WTC11 (cell line): ENCODE measurements around the gene PPP1R3E. TPM values are rescaled to one million over a fixed set of nuclear protein-coding genes. Genes with fewer than 3 reads are reported as not detected.

ENCODE experiments used
- ATAC-seq: fragments of 200-7000 bp; cut with Tn5 transposase; 2 replicates; pipeline ENCODE4 v1.10.0; 2021; ENCODE audit warnings: mild to moderate bottlenecking, moderate library complexity
- CTCF ChIA-PET: fragments of 300-600 bp; sonication (Branson Sonifier 250); formaldehyde crosslinking; loops from one replicate; lab custom pipeline; 2021; ENCODE audit warnings: antibody characterized with exemption; lab: Charles Lee
- POLR2A ChIA-PET: fragments of 350-600 bp; sonication (Branson Sonifier 250); formaldehyde crosslinking; loops from one replicate; lab custom pipeline; 2021; ENCODE audit warnings: antibody characterized with exemption; lab: Charles Lee
- DNase-seq: peaks from one replicate; pipeline ENCODE4 v3.0.0; 2021; ENCODE audit warnings: low spot score
- H3K27ac Mint-ChIP-seq: 2 replicates; pipeline ENCODE4 v1.8.0; 2021; ENCODE audit warnings: mixed read lengths
- H3K27me3 Mint-ChIP-seq: 2 replicates; pipeline ENCODE4 v1.8.0; 2021; ENCODE audit warnings: low read depth, mild to moderate bottlenecking, moderate library complexity, mixed read lengths
- H3K36me3 Mint-ChIP-seq: 2 replicates; pipeline ENCODE4 v1.8.0; 2021; ENCODE audit warnings: mixed read lengths
- H3K4me1 Mint-ChIP-seq: 2 replicates; pipeline ENCODE4 v1.8.0; 2022; ENCODE audit warnings: mixed read lengths
- H3K4me3 Mint-ChIP-seq: 2 replicates; pipeline ENCODE4 v1.8.0; 2021; ENCODE audit warnings: mild to moderate bottlenecking, moderate library complexity, mixed read lengths
- H3K9me3 Mint-ChIP-seq: 2 replicates; pipeline ENCODE4 v1.8.0; 2021; ENCODE audit warnings: mixed read lengths
- CREB1 ChIP-seq: sonication (generic); formaldehyde crosslinking; IDR thresholded peaks from 2 replicates; pipeline ENCODE4 v1.8.0; 2023; ENCODE audit warnings: mild to moderate bottlenecking, missing genetic modification reagents
- ELF4 ChIP-seq: sonication (generic); formaldehyde crosslinking; IDR thresholded peaks from 2 replicates; pipeline ENCODE4 v1.8.1; 2022; ENCODE audit warnings: low read depth, mild to moderate bottlenecking, moderate library complexity, missing genetic modification reagents
- ETV6 ChIP-seq: sonication (generic); formaldehyde crosslinking; IDR thresholded peaks from 2 replicates; pipeline ENCODE4 v1.8.1; 2022; ENCODE audit warnings: mild to moderate bottlenecking, missing genetic modification reagents
- FOXK1 ChIP-seq: sonication (generic); formaldehyde crosslinking; IDR thresholded peaks from 2 replicates; pipeline ENCODE4 v1.8.0; 2022; ENCODE audit warnings: mild to moderate bottlenecking, moderate library complexity, missing genetic modification reagents
- GTF2I ChIP-seq: fragments of 250-450 bp; sonication (Bioruptor Pico); conservative IDR thresholded peaks from 2 replicates; pipeline ENCODE4 v1.4.0; 2021; ENCODE audit warnings: mild to moderate bottlenecking
- HMGA2 ChIP-seq: fragments of 250-450 bp; sonication (Bioruptor Pico); IDR thresholded peaks from 2 replicates; pipeline ENCODE4 v1.4.0; 2021; ENCODE audit warnings: mild to moderate bottlenecking, moderate library complexity
- MYBL2 ChIP-seq: sonication (generic); formaldehyde crosslinking; IDR thresholded peaks from 2 replicates; pipeline ENCODE4 v1.8.1; 2023; ENCODE audit warnings: mild to moderate bottlenecking, moderate library complexity, missing genetic modification reagents
- NFATC4 ChIP-seq: fragments of 250-450 bp; sonication (Bioruptor Pico); IDR thresholded peaks from 2 replicates; pipeline ENCODE4 v1.9.0; 2021; ENCODE audit warnings: mild to moderate bottlenecking
- TEAD4 ChIP-seq: sonication (generic); formaldehyde crosslinking; IDR thresholded peaks from 2 replicates; pipeline ENCODE4 v1.8.0; 2022; ENCODE audit warnings: mild to moderate bottlenecking, missing genetic modification reagents
- ZNF263 ChIP-seq: sonication (generic); formaldehyde crosslinking; IDR thresholded peaks from 2 replicates; pipeline ENCODE4 v1.8.1; 2022; ENCODE audit warnings: low read depth, mild to moderate bottlenecking, moderate library complexity, missing genetic modification reagents
- ZNF423 ChIP-seq: fragments of 250-450 bp; sonication (Bioruptor Pico); IDR thresholded peaks from 2 replicates; pipeline ENCODE4 v2.1.2; 2022; ENCODE audit warnings: mild to moderate bottlenecking, moderate library complexity
- total RNA-seq: library from RNA; stranded (reverse); gene quantifications from 3 replicates; pipeline ENCODE4 v1.2.3, GENCODE V29; 2021
- TF ChIP-seq, protein P1 (sequence below): sonication (generic); formaldehyde crosslinking; IDR thresholded peaks from 2 replicates; pipeline ENCODE4 v1.8.1; 2022; ENCODE audit warnings: low read depth, missing genetic modification reagents, borderline replicate concordance
- TF ChIP-seq, protein P2 (sequence below): sonication (generic); formaldehyde crosslinking; IDR thresholded peaks from 2 replicates; pipeline ENCODE4 v1.8.1; 2023; ENCODE audit warnings: mild to moderate bottlenecking, missing genetic modification reagents
- TF ChIP-seq, protein P3 (sequence below): sonication (generic); formaldehyde crosslinking; IDR thresholded peaks from 2 replicates; pipeline ENCODE4 v1.8.1; 2023; ENCODE audit warnings: mild to moderate bottlenecking, missing genetic modification reagents, borderline replicate concordance
- TF ChIP-seq, protein P4 (sequence below): sonication (generic); formaldehyde crosslinking; IDR thresholded peaks from 2 replicates; pipeline ENCODE4 v1.8.0; 2022; ENCODE audit warnings: mild to moderate bottlenecking, missing genetic modification reagents
- TF ChIP-seq, protein P5 (sequence below): sonication (generic); formaldehyde crosslinking; IDR thresholded peaks from 2 replicates; pipeline ENCODE4 v1.8.1; 2023; ENCODE audit warnings: mild to moderate bottlenecking, missing genetic modification reagents
- TF ChIP-seq, protein P6 (sequence below): sonication (generic); formaldehyde crosslinking; conservative IDR thresholded peaks from 2 replicates; pipeline ENCODE4 v1.8.1; 2022; ENCODE audit warnings: mild to moderate bottlenecking, missing genetic modification reagents
- TF ChIP-seq, protein P7 (sequence below): sonication (generic); formaldehyde crosslinking; IDR thresholded peaks from 2 replicates; pipeline ENCODE4 v1.8.0; 2023; ENCODE audit warnings: missing genetic modification reagents, mild to moderate bottlenecking, borderline replicate concordance
- TF ChIP-seq, protein P8 (sequence below): fragments of 250-450 bp; sonication (Bioruptor Pico); IDR thresholded peaks from 2 replicates; pipeline ENCODE4 v1.8.0; 2021; ENCODE audit warnings: mild to moderate bottlenecking

PPP1R3E gene
- total RNA-seq, 1 experiment from 2014 or later = 7.4 TPM

DNA sequence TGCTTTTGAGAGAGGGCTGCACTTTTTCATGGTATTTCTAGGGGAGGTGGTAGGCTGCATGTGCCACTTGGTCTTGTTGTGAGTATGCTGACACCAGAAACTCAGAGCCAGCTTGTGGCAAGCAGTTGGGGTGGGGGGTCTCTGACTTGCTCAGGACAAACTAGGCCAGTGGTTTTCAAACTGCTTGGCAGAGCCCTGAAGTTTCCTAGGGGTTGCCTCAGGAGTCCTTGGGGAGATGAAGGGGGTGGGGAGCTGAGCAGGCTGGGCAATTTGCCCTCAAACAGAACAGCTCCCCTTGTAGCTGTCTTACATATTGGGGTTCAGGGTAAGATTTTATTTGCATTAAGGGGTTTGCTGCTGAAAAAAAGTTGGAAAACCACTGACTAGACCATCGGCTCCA is 7.9 kb upstream of the PPP1R3E start:
- ChIA-PET CTCF (interaction anchor here (0.9 kb wide), 2 partner anchors 8 to 17 kb away, joined by 3 read pairs; partner anchors contain the start of gene PPP1R3E), POLR2A (no interaction called here)
- ATAC-seq = no peak
- TF ChIP-seq, protein P1, sequence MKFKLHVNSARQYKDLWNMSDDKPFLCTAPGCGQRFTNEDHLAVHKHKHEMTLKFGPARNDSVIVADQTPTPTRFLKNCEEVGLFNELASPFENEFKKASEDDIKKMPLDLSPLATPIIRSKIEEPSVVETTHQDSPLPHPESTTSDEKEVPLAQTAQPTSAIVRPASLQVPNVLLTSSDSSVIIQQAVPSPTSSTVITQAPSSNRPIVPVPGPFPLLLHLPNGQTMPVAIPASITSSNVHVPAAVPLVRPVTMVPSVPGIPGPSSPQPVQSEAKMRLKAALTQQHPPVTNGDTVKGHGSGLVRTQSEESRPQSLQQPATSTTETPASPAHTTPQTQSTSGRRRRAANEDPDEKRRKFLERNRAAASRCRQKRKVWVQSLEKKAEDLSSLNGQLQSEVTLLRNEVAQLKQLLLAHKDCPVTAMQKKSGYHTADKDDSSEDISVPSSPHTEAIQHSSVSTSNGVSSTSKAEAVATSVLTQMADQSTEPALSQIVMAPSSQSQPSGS (CRISPR knock-in tag) = no peak
- TF ChIP-seq GTF2I (no peak), ETV6 (CRISPR knock-in tag) (no peak), ZNF263 (CRISPR knock-in tag) (no peak), MYBL2 (no peak), TEAD4 (CRISPR knock-in tag) (no peak), ZNF423 (no peak), HMGA2 (CRISPR knock-in tag) (no peak), CREB1 (no peak), ELF4 (CRISPR knock-in tag) (no peak), FOXK1 (CRISPR knock-in tag) (no peak), NFATC4 (CRISPR knock-in tag) (no peak)
- TF ChIP-seq, protein P2, sequence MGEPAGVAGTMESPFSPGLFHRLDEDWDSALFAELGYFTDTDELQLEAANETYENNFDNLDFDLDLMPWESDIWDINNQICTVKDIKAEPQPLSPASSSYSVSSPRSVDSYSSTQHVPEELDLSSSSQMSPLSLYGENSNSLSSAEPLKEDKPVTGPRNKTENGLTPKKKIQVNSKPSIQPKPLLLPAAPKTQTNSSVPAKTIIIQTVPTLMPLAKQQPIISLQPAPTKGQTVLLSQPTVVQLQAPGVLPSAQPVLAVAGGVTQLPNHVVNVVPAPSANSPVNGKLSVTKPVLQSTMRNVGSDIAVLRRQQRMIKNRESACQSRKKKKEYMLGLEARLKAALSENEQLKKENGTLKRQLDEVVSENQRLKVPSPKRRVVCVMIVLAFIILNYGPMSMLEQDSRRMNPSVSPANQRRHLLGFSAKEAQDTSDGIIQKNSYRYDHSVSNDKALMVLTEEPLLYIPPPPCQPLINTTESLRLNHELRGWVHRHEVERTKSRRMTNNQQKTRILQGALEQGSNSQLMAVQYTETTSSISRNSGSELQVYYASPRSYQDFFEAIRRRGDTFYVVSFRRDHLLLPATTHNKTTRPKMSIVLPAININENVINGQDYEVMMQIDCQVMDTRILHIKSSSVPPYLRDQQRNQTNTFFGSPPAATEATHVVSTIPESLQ (CRISPR knock-in tag) = no peak
- TF ChIP-seq, protein P3, sequence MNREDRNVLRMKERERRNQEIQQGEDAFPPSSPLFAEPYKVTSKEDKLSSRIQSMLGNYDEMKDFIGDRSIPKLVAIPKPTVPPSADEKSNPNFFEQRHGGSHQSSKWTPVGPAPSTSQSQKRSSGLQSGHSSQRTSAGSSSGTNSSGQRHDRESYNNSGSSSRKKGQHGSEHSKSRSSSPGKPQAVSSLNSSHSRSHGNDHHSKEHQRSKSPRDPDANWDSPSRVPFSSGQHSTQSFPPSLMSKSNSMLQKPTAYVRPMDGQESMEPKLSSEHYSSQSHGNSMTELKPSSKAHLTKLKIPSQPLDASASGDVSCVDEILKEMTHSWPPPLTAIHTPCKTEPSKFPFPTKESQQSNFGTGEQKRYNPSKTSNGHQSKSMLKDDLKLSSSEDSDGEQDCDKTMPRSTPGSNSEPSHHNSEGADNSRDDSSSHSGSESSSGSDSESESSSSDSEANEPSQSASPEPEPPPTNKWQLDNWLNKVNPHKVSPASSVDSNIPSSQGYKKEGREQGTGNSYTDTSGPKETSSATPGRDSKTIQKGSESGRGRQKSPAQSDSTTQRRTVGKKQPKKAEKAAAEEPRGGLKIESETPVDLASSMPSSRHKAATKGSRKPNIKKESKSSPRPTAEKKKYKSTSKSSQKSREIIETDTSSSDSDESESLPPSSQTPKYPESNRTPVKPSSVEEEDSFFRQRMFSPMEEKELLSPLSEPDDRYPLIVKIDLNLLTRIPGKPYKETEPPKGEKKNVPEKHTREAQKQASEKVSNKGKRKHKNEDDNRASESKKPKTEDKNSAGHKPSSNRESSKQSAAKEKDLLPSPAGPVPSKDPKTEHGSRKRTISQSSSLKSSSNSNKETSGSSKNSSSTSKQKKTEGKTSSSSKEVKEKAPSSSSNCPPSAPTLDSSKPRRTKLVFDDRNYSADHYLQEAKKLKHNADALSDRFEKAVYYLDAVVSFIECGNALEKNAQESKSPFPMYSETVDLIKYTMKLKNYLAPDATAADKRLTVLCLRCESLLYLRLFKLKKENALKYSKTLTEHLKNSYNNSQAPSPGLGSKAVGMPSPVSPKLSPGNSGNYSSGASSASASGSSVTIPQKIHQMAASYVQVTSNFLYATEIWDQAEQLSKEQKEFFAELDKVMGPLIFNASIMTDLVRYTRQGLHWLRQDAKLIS (CRISPR knock-in tag) = no peak
- TF ChIP-seq, protein P4, sequence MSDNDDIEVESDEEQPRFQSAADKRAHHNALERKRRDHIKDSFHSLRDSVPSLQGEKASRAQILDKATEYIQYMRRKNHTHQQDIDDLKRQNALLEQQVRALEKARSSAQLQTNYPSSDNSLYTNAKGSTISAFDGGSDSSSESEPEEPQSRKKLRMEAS (CRISPR knock-in tag) = no peak
- TF ChIP-seq, protein P5, sequence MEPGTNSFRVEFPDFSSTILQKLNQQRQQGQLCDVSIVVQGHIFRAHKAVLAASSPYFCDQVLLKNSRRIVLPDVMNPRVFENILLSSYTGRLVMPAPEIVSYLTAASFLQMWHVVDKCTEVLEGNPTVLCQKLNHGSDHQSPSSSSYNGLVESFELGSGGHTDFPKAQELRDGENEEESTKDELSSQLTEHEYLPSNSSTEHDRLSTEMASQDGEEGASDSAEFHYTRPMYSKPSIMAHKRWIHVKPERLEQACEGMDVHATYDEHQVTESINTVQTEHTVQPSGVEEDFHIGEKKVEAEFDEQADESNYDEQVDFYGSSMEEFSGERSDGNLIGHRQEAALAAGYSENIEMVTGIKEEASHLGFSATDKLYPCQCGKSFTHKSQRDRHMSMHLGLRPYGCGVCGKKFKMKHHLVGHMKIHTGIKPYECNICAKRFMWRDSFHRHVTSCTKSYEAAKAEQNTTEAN (CRISPR knock-in tag) = no peak
- TF ChIP-seq, protein P6, sequence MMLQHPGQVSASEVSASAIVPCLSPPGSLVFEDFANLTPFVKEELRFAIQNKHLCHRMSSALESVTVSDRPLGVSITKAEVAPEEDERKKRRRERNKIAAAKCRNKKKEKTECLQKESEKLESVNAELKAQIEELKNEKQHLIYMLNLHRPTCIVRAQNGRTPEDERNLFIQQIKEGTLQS (CRISPR knock-in tag) = no peak
- TF ChIP-seq, protein P7, sequence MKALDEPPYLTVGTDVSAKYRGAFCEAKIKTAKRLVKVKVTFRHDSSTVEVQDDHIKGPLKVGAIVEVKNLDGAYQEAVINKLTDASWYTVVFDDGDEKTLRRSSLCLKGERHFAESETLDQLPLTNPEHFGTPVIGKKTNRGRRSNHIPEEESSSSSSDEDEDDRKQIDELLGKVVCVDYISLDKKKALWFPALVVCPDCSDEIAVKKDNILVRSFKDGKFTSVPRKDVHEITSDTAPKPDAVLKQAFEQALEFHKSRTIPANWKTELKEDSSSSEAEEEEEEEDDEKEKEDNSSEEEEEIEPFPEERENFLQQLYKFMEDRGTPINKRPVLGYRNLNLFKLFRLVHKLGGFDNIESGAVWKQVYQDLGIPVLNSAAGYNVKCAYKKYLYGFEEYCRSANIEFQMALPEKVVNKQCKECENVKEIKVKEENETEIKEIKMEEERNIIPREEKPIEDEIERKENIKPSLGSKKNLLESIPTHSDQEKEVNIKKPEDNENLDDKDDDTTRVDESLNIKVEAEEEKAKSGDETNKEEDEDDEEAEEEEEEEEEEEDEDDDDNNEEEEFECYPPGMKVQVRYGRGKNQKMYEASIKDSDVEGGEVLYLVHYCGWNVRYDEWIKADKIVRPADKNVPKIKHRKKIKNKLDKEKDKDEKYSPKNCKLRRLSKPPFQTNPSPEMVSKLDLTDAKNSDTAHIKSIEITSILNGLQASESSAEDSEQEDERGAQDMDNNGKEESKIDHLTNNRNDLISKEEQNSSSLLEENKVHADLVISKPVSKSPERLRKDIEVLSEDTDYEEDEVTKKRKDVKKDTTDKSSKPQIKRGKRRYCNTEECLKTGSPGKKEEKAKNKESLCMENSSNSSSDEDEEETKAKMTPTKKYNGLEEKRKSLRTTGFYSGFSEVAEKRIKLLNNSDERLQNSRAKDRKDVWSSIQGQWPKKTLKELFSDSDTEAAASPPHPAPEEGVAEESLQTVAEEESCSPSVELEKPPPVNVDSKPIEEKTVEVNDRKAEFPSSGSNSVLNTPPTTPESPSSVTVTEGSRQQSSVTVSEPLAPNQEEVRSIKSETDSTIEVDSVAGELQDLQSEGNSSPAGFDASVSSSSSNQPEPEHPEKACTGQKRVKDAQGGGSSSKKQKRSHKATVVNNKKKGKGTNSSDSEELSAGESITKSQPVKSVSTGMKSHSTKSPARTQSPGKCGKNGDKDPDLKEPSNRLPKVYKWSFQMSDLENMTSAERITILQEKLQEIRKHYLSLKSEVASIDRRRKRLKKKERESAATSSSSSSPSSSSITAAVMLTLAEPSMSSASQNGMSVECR = no peak
- TF ChIP-seq, protein P8, sequence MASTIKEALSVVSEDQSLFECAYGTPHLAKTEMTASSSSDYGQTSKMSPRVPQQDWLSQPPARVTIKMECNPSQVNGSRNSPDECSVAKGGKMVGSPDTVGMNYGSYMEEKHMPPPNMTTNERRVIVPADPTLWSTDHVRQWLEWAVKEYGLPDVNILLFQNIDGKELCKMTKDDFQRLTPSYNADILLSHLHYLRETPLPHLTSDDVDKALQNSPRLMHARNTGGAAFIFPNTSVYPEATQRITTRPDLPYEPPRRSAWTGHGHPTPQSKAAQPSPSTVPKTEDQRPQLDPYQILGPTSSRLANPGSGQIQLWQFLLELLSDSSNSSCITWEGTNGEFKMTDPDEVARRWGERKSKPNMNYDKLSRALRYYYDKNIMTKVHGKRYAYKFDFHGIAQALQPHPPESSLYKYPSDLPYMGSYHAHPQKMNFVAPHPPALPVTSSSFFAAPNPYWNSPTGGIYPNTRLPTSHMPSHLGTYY = no peak
- Mint-ChIP-seq H3K27me3 (no peaks in the 10 kb centered on the region), H3K4me1 (peaks cover 17% of the 10 kb centered on the region), H3K27ac (no peak overlapping the region), H3K4me3 (no peak overlapping the region), H3K9me3 (no peaks in the 10 kb centered on the region), H3K36me3 (peaks cover 6% of the 10 kb centered on the region)
- no peak for DNase-seq
